Kidney glomerular epithelial cell (primary cell): ENCODE measurements around the gene CYP1A2.
"Not testable (repeated sequence)": the region's sequence is repeated elsewhere in the genome, so short reads cannot be mapped to it uniquely, and the experiment has no call there.

Experiments
- DNase-seq: peaks from one replicate; lab custom pipeline; 2025; lab: John Stamatoyannopoulos, UW

Gene CYP1A2

DNA sequence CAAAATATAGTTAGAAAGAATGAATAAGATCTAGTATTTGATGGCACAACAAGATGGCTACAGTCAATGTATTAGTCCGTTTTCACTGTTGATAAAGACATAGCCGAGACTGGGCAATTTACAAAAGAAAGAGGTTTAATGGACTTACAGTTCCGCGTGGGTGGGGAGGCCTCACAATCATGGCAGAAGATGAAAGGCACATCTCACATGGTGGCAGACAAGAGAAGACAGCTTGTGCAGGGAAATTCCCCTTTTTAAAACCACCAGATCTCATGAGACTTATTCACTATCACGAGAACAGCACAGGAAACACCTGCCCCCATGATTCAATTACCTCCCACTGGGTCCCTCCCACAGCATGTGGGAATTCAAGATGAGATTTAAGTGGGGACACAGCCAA, 10.4 kb upstream of the CYP1A2 start:
- not testable (repeated sequence) for DNase-seq

DNA sequence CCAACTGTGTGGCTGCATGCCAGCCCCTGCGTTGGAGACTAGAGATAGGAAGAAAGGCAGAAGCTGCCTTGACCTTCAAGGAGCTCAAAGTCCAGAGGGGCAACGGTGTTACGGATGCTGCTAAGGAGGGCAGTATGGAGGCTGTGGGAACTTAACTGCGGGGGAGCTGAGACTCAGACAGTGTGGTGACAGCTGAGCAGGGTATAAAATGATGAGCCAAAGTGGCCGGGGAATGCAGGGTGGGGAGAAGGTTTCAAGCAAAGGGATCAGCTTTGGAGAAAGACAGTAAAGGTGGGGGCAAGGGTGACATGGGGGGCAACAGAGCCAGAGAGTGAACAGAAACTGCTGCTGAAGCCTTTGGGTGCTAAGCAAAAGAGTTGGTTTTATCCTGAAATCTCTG, 6.2 kb upstream of the CYP1A2 start:
- no peak for DNase-seq

DNA sequence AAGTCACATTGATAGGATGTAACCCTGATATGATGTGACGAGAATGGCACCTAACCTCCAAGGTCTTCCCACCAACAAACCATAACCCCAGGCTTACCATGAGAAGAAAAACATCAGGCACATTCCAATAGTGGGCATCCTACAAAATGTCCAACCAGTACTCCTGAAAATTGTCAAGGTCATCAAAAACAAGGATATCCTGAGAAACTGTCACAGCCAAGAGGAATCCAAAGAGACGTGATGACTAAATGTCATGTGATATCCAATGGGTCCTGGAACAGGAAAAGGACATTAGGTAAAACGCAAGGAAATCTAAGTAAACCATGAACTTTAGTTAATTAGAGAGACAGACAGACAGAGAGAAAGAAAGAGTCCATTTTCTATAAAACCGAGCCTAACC, 2.3 kb upstream of the CYP1A2 start:
- DNase-seq: no peak

DNA sequence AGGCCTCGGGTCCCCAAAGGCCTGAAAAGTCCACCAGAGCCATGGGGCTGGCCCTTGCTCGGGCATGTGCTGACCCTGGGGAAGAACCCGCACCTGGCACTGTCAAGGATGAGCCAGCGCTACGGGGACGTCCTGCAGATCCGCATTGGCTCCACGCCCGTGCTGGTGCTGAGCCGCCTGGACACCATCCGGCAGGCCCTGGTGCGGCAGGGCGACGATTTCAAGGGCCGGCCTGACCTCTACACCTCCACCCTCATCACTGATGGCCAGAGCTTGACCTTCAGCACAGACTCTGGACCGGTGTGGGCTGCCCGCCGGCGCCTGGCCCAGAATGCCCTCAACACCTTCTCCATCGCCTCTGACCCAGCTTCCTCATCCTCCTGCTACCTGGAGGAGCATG, 1.2 kb downstream of the CYP1A2 start:
- DNase-seq: no peak

DNA sequence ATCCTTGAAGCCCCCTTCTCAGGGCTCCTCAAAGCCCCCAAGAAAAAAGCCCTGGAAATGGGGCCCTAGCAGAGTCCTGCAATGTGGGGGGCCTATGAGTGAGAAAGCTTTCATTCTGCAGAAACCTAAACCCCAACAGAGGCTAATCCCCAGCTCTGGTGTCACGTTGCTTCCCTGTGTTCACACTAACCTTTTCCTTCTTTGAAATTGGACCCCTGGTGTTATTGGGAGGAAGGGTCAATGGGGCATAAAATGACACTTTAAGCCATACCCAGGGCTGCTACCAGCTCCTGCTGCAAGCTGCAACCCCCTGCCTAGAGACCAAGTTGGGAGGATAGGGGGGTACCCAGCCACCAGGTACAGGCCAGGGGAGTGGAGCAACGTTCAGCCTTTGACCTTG, 2.1 kb downstream of the CYP1A2 start:
- DNase-seq: no peak

DNA sequence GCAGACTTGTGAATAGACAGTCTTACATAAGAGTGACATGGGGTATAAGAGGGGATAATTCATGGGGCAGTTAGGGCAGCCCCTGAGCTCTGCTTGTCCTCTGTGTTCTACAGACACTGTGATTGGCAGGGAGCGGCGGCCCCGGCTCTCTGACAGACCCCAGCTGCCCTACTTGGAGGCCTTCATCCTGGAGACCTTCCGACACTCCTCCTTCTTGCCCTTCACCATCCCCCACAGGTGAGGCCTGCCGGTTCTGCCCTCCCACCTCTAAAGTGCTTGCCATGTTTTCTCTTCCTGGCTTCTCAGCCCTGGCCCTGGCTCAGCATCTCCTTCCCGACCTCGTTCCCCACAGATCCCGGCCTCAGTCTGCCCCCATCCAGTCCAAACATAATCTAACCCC, 3.4 kb downstream of the CYP1A2 start:
- DNase-seq: no peak

DNA sequence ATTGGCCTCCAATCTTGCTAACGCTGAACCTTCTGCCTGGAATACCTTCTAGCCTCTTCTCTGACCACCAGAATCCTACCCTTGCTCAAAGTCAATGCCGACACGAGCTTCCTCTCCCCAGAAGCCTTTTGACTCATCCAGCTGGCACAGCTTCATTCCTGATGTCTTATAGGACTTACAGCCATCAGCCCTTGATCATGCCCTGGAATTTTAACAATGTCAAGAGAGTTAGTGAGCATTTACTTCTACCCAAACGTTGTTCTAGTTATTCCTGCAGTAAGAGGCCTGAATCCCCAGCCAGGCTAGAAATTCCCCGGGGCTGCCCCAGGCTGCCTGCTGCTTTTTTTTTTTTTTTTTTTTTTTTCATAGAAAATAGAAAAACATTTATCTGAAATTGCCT, 3.9 kb downstream of the CYP1A2 start:
- peak; percentile 72 for DNase-seq

DNA sequence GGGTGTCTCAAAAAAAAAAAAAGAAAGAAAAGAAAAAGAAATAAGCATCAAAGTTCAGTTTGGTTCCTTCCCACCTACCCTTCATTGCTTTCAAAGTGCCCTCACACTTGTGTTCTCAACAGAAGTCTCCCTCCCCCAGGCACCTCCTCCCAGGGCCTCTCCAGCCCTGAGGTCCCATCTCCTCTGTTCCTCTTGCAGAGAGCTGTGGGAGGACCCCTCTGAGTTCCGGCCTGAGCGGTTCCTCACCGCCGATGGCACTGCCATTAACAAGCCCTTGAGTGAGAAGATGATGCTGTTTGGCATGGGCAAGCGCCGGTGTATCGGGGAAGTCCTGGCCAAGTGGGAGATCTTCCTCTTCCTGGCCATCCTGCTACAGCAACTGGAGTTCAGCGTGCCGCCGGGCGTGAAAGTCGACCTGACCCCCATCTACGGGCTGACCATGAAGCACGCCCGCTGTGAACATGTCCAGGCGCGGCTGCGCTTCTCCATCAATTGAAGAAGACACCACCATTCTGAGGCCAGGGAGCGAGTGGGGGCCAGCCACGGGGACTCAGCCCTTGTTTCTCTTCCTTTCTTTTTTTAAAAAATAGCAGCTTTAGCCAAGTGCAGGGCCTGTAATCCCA, 6.1 kb downstream of the CYP1A2 start:
- DNase-seq: no peak

DNA sequence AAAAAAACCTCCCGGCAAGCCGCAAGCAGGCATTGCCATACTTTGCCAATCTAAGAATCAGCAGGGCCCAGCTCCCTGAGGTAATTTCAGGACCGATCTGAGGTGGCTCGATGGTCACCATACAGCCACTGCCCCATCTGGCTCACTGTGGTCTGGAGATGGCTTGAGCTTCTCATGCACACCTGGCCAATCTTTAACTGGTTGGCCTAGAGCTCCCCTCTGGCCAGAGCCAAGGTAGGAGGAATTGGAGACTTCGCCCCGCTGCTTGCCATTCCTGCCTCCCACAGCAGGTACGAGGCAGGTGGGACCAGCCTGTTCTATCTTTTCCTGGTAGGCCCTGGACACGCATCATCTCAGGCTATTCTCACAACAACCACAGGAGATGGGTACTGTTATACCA, 10.1 kb downstream of the CYP1A2 start:
- DNase-seq: no peak

DNA sequence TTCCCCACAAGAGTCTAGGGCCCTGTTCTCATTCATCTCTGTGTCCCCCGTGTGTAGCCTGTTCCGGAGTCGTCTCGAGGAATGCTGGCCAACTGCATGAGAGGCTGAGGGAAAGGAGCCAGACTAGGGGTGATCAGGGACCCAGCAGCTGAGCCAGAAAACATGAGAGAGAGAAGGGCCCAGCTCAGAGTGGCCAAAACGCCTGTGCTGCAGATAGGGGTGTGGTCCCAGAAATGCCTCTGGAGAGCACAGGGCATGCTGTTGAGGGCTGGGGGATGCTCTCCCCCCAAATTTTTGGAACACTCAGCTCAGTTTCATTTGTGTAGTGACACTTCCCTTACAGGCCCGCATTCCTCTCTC, 14.1 kb downstream of the CYP1A2 start:
- no peak for DNase-seq

DNA sequence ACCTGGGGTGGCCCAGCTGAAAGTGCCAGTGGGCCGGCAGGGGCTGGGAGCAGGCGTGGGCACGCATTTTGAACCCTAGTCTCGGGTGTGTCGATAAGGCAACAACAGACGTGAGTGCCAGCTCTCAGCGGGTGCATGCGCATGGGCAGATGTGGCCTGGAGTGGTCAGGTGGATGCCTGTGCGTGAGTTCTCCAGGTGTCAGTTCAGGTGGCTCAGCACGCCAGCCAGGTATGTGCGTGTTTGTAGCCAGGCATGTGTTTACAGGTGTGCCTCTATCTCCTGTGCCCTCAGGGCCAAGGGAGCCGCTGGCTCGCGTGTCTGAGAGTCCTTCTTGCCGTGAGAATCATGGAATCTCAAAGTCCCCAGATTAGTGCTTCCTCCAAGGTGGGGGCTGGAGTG, 14.8 kb downstream of the CYP1A2 start:
- no peak for DNase-seq

DNA sequence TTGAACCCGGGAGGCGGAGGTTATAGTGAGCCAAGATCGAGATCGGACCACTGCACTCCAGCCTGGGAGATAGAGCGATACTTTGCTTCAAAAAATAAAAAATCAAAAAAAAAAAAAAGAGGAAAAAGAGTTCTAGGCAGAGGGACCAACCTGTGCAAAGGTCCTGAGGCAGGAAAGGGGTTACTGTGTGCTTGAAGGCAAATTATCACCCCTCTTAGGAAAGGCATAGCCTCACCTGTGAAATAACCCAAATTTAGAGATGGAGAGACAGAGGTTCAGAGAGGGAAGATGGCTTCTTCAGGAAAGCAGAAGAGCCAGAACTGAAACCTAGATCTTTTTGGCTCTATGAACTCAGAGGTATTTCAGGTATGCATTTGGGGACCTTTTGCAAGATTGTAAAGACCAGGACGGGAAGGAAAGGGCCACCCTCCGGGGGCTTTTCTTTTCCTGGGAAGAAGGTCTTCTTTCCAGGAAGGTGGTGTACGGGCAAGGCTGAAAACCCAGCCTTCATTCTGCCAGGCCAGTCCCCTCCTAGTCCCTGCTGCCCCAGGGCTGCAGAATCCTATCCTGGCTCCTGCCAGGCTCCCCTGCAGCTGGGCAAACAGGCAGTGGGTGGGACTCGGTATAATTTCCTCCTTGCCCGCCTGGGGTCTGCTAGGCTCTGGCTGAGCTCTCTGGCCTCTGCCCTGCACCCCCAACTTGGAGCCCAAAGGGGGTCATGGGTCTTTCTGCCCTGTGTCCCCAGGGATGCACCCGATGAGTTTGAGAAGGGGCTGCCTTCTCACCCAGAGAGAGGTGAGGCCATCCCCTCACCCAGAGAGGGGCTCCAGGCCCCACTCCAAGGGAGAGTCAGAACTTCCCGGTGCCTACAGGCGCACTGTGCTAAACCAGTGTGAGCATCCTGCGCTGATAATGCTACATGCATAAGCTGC, 18.8 kb downstream of the CYP1A2 start:
- DNase-seq: no peak

DNA sequence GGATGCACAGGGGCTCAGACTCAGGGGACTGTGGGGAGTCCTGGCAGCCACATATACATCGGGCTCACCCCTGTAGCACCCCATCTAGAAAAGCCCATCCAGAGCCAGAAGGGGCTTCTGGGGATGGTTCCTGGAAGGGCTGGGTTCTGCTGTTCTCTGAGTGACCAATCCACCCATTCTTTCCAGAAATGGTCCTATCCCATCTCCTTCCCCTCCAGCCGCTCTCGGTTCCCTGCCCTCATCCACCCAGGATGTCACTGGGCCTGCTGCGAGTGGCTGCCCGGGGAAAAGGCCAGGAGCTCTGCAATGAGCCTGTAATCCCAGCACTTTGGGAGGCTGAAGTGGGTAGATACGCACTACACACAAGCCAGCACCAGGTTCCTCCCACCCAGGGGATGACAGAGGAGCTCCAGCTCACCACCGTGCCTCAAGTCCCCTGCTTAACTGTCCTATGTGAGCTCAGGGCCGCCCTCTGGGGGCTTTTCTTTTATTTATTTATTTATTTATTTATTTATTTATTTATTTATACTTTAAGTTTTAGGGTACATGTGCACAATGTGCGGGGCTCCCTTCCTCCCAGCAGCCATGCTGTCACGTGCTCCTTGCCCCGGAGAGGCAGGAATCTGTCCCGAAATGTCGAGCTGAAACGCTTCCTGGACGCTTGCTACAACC, 19.6 kb downstream of the CYP1A2 start:
- no peak for DNase-seq

DNA sequence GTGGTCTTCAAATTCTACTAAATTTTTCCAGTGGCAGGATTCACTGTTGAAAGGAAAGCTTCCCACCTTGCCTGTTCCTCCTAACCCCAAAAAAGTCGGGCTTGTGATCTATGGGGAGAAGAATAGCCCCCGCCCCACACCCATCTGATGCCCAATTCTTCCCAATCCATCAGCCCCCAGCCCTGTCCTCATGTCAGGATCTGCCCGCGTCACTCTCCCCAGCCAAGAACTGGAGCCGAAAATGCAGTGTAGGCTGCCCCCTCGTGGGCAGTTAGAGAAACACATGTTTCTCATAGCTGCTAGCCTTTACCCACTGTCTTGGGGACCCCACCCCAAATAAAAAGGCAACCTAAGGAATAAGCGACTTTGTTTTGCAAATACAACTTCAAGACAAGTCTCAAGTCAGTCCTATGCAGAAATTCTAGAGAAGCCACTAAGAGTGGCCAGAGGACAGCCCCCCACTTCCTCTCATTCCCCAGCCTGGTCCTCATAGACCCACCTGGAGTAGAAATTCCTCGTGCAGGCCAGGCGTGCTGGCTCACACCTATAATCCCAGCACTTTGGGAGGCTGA, 20.2 kb downstream of the CYP1A2 start:
- peak; percentile 3 for DNase-seq

DNA sequence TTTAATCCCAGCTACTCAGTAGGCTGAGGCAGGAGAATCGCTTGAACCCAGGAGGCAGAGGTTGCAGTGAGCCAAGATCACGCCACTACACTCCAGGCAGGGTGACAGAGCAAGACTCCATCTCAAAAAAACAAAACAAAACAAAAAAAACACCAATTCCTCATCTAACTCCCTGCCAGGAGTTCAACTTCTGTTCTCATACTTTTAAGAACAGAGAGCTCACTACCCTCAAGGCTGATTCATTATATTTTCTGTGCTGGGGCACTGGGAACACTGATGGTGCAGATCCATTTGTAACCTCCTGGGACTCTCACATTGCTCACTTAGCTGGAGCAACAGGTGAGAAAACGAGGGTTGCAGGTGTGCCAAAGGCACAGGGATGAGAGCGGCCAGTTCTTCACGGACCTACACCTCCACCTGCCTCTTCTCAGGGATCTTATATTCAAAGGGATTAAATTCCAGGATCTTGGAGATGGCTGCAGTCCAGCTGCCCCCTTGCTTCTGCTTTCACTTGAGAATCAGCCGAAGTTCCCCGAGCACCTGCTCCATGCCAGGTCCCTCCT, 20.9 kb downstream of the CYP1A2 start:
- no peak for DNase-seq

DNA sequence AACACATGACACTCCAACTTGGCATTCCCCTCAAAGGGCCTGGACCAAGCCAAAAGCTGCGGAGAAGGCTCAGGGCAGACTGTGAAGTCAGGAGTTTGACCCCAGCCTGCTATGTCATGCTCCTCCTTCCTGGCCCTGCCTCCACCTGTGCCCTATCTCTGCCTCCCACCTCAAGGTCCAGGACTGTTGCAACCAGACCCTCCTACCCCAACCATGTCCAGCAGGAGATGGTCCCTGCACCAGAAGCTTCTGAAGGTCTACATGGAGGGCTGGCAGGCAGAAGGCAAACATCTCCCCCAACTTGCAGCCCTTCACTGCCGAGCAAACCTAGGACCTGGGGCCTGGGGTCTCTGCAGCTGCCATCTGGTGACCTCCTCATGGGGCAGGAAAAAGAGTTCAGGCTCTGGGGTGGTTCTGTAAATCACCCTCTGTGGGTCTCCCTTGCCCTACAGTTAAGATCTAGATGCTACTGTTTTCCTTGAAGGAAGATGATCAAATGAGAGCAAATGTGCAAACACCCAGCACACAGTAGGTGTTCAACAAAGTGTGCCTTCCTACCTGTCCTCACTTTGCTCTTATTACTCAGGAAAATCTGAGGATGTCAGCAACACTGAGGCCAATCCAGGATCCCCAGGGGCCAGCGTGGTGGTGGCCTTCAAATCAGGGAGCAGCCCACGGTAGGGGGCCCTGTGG, 21.7 kb downstream of the CYP1A2 start:
- DNase-seq: no peak

DNA sequence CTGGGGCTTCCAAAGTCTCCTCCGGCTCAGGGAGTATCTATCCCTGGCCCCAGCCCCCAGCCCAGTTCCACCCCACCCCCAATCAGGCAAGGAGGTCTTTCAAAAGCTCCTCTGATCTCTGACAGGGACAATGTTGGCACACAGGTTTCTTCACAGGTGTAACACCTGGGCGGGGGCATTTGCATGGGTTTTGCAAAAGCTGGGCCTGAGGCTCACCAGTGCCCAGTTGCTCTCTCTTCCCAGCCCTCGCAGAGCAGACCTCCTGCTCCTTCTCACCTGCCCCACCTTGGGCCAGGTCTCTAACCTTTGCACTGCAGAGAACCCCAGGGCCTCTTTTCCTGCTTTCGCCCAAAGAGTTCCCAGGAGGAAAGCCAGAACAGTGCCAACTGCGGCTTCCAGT, 24.7 kb downstream of the CYP1A2 start:
- DNase-seq: no peak

DNA sequence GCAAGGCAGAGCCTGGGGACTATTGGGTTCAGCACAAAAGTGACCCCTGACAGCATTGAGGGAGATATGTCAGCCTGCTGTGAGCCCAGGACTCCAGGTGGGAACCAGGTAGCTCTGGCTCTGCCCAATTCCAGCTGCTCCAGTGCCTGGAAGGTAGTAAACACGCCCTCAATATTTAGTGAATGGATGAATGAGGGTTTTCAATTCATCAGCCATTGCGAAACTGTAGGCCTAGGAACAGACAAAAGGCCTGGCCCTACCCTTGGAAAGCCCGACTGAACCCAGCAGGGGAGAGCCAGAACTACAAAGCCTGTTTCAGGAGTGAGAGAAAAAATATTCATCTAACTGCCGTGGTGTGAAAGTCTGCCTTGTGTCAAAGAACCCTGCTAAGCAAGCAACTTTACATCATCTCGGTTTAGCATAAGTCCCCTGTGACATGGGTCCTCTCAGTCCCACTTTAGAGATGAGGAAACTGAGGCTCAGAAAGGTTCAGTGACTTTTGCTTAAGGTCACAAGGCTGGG, 25.1 kb downstream of the CYP1A2 start:
- DNase-seq: no peak

DNA sequence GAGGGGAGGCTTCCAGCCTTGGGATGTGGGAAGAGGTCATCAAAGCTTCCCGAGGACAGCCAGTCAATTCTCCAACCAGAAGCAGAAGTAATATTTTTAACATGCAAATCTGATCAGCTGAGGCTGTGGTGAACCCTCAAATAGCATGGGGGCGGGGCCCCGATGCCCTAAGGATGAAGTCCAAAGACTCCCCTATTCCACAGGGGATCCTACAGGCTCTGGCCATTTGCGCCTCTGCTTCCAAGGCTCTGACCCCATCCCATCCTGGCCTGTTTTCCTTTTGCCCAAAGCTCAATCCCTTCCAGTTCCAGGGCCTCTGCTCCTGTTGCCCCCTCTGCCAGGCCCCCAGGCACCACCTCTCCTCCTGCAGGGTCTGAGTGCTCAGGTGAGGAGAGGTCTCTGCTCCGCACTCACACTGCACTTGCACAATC, 26.5 kb downstream of the CYP1A2 start:
- no peak for DNase-seq

DNA sequence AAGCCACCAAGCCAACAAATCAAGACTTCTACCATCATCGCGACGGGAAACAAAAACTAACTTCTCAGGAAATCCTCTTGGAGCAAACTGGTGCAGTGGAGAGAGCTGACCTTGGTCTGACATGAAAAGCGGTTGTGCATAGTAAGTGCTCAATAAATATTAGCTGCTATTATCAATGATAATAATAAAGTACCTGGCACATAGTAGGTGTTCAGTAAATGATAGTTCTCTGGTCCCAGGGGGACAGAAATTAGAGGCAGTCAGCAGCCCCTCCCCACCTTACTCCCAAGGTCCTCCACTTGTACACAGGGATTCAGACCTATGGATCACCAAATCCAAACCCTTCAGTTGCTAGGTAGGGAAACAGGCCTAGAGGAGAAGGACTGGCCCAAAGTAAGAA, 27.2 kb downstream of the CYP1A2 start:
- DNase-seq: no peak
